Nephron (organoid): Measurements from ENCODE around the gene SF3B2.
A peak's percentile ranks its signal among the peaks of the same experiment; 100 is the strongest.
"Not testable (repeated sequence)": the region's sequence is repeated elsewhere in the genome, so short reads cannot be mapped to it uniquely, and the experiment has no call there.

ENCODE experiments used
- H3K27ac Mint-ChIP-seq, 3 experiments: 2 replicates each; pipeline ENCODE4 v1.8.0; 2020; ENCODE audit warnings: mixed read lengths in 3 of 3, mild to moderate bottlenecking in 2 of 3, moderate library complexity in 1 of 3
- H3K27me3 Mint-ChIP-seq: 2 replicates; pipeline ENCODE4 v1.8.0; 2021; ENCODE audit warnings: low read depth, mild to moderate bottlenecking, moderate library complexity, mixed read lengths
- H3K36me3 Mint-ChIP-seq: 2 replicates; pipeline ENCODE4 v1.8.0; 2020; ENCODE audit warnings: low read depth, mixed read lengths
- H3K4me1 Mint-ChIP-seq: 2 replicates; pipeline ENCODE4 v1.8.0; 2020; ENCODE audit warnings: mixed read lengths
- H3K4me3 Mint-ChIP-seq, 3 experiments: 2 replicates each; pipeline ENCODE4 v1.8.0; 2020; ENCODE audit warnings: mild to moderate bottlenecking in 3 of 3, mixed read lengths in 3 of 3, moderate library complexity in 2 of 3
- H3K9me3 Mint-ChIP-seq: 2 replicates; pipeline ENCODE4 v1.8.0; 2020; ENCODE audit warnings: mixed read lengths
- TF ChIP-seq, protein P1 (sequence below), 3 experiments: fragments of 200-600 bp; sonication (generic); IDR thresholded peaks; one replicate each; pipeline ENCODE4 v1.5.0; 2021; ENCODE audit warnings: antibody characterized with exemption in 3 of 3; ENCODE audit not compliant: unreplicated experiment in 3 of 3

Gene SF3B2

GRCh38 chr11:66020212-66020611 lies 32.0 kb upstream of the SF3B2 start:
- Mint-ChIP-seq H3K36me3 (no peaks in the 10 kb centered on the region), H3K27me3 (peaks cover 19% of the 10 kb centered on the region), H3K4me1 (no peaks in the 10 kb centered on the region), H3K4me3 (no peak overlapping the region), H3K9me3 (no peaks in the 10 kb centered on the region), H3K27ac (no peak overlapping the region)
- TF ChIP-seq, protein P1, sequence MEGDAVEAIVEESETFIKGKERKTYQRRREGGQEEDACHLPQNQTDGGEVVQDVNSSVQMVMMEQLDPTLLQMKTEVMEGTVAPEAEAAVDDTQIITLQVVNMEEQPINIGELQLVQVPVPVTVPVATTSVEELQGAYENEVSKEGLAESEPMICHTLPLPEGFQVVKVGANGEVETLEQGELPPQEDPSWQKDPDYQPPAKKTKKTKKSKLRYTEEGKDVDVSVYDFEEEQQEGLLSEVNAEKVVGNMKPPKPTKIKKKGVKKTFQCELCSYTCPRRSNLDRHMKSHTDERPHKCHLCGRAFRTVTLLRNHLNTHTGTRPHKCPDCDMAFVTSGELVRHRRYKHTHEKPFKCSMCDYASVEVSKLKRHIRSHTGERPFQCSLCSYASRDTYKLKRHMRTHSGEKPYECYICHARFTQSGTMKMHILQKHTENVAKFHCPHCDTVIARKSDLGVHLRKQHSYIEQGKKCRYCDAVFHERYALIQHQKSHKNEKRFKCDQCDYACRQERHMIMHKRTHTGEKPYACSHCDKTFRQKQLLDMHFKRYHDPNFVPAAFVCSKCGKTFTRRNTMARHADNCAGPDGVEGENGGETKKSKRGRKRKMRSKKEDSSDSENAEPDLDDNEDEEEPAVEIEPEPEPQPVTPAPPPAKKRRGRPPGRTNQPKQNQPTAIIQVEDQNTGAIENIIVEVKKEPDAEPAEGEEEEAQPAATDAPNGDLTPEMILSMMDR (IDR thresholded peaks at IDR 0.05; ENCODE audit: unreplicated experiment in 3 of 3), result no peak

GRCh38 chr11:66020618-66021357 lies 31.4 kb upstream of the SF3B2 start:
- Mint-ChIP-seq H3K4me3 (no peak overlapping the region), H3K27me3 (peaks cover 22% of the 10 kb centered on the region), H3K36me3 (no peaks in the 10 kb centered on the region), H3K27ac (no peak overlapping the region), H3K4me1 (no peaks in the 10 kb centered on the region), H3K9me3 (no peaks in the 10 kb centered on the region)
- TF ChIP-seq, protein P1 (IDR thresholded peaks at IDR 0.05; ENCODE audit: unreplicated experiment in 3 of 3), result no peak

DNA sequence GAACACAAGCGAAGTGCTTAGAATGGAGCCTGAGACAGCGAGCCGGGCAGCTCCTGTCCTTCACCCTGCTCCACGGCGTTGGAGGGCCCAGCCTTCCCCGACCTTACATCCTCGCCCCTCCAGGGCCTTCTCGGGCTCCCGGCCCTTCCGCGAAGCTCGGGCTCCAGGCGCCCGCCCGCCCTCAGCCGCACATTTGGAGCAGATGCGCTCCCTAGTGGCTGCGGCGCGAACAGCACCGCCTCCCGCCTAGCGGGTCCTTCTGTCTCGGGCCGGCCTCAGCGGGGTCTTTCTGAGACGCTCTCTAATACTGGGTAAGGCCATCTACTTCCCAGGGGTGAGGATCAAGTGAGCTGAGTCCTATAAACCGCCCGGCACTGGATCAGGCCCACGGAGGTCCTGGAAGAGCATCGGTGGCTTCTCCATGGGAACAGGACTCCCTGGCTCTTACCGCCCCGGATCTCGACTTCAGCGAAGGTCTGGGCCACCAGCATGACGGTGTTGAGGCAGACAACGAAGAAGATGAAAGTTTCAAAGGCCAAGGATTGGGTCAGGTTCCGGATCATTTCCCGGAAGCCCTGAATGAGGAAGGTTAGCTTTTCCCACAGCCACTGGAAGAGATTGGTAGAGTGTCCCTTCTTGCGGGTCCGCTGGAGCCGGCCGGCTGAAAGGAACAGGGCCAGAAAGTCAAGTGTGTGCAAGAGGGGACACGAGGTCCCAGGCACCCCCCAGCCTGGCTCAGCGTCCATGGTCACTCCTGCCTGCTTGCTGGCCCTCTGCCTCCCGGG lies 29.6 kb upstream of the SF3B2 start:
- Mint-ChIP-seq H3K27me3 (peaks cover 23% of the 10 kb centered on the region), H3K27ac (no peak overlapping the region), H3K9me3 (no peaks in the 10 kb centered on the region), H3K4me3 (no peak overlapping the region), H3K4me1 (no peaks in the 10 kb centered on the region), H3K36me3 (no peaks in the 10 kb centered on the region)
- TF ChIP-seq, protein P1 (IDR thresholded peaks at IDR 0.05; ENCODE audit: unreplicated experiment in 3 of 3), result peak; percentile 90 to 94 (median 92)

GRCh38 chr11:66023186-66023440 lies 29.1 kb upstream of the SF3B2 start:
- H3K4me3 Mint-ChIP-seq, H3K36me3 Mint-ChIP-seq, H3K9me3 Mint-ChIP-seq, H3K27ac Mint-ChIP-seq, H3K4me1 Mint-ChIP-seq: not testable (repeated sequence)
- H3K27me3 Mint-ChIP-seq, result peaks cover 28% of the 10 kb centered on the region

- Mint-ChIP-seq H3K27me3 (peaks cover 35% of the 10 kb centered on the region), H3K9me3 (no peaks in the 10 kb centered on the region), H3K4me3 (no peak within 1 kb of the TSS)
Observed at GRCh38 chr11:66026017-66026529, 26.1 kb upstream of the SF3B2 start, which contains the start of gene CATSPER1. TSS of gene CATSPER1 (minus strand) at chr11:66026479. CDS start at chr11:66026379, 100 bp downstream.

More at GRCh38 chr11:66026017-66026529, 26.1 kb upstream of the SF3B2 start, which contains the start of gene CATSPER1:
- Mint-ChIP-seq H3K36me3 (no peaks in the 10 kb centered on the region), H3K27ac (no peak within 1 kb of the TSS), H3K4me1 (no peaks in the 10 kb centered on the region)
- TF ChIP-seq, protein P1 (IDR thresholded peaks at IDR 0.05; ENCODE audit: unreplicated experiment in 3 of 3), result no peak
